Suppressor macrophage treated with lipopolysaccharide for 4 hours (primary cell): Measurements from ENCODE around the gene PNPLA1.
A peak's percentile ranks its signal among the peaks of the same experiment; 100 is the strongest.

Source experiments
- DNase-seq: peaks from one replicate; pipeline ENCODE4 v3.0.0-alpha.2; 2020

PNPLA1 gene

DNA sequence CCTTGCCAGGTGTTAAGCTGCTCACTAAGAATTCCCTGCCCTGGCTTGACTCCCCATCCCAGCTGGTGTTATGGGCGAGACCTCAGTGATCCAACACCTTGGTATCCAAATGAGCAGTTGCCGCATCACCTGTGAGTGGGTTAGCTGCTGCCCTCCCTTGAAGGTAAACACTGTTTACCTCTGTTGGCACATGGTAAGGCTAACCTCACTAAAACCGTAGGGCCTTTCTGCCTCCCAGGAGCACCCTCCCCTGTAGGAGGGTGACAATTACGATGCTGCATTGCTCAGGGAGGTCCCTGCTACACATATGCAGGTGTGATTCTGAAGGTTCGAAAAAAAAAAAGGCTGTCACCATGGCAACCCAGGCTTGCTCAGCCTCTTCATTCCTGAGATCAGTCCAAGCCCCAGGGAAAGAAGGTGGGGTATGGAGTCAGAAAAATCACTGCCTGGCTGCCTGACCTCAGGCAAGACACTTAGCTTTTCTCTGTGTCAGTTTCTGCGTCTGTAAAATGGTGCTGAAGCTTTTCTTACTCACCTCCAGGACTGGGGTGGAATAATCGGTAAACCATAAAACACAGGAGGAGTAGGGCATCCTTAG is 19.5 kb downstream of the PNPLA1 start:
- no peak for DNase-seq

DNA sequence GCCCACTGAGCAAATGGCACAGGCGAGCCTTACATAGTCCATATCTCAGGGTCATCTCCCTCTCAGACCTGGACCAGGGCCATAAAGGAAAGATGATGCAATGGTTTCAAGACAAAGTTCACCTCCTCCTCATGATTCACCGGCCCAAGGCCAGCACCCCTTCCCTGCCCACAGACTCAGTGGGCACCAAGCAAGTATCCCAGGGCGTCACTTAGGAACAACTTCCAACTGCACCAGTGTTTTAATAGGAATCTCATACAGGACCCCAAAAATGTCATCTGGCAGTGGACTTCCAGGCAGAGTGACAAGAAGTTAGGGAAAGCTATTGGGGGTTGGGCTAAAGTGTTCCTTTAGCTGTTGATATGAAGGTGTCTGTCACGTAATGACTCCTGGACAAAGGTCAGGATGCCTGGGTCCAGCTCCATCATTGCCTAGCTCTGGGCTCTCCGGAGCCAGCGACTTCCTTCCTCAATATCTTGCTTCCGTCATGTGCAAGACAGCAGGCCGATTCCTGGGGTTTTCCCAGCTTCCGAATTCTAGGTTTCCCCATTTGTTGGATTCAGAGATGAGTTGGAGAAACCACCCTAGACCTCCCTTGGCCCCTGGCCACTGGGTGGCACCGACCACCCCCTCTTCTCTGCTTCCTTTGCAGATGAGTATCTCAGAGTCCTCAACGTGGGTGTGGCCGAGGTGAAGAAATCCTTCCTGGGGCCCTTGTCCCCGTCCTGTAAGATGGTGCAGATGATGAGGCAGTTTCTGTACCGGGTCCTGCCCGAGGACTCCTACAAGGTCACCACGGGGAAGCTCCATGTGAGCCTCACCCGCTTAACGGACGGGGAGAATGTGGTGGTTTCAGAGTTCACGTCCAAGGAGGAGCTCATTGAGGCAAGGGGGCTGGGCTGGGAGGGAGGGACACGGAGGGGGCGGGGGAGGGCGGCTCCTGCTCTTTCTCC is 21.1 kb downstream of the PNPLA1 start:
- DNase-seq, result peak; percentile 96

DNA sequence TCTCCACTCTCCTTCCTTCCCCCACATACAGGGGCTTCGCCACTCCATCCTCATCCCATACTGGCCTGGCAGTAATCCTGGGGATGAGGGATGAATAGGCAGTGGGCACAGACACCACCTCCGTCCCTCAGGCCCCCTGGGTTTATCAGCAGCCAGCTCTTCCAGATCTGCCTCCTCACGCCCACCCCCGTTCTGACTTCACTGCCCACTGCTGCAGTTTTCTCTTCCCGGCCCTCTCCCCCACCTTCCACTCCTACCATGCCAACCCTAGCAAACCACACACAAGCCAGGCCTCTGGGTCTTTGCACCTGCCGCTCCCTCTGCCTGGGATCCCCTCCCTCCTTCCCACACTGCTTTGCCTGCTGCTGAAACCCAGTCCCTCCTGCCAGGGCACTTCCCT is 22.3 kb downstream of the PNPLA1 start:
- DNase-seq, result no peak

DNA sequence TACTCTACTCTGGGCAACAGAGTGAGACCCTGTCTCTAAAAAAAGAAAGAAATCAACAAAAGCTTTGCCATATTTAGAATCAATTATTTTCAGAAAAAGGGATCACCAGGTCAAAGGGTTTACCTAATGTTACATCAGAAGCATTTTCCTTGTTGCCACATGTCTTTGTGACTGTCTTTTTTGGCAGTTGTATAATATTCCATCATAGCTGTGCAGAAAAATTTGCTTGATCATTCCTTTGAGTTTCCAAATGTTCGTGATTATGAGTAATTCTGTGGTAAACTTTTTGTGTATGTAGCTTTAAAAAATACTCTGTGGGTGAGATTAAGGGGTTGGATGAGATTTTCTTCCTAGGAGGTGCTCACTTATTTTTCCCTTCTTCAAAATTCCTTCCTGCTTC is 26.4 kb downstream of the PNPLA1 start:
- peak; percentile 49 for DNase-seq

DNA sequence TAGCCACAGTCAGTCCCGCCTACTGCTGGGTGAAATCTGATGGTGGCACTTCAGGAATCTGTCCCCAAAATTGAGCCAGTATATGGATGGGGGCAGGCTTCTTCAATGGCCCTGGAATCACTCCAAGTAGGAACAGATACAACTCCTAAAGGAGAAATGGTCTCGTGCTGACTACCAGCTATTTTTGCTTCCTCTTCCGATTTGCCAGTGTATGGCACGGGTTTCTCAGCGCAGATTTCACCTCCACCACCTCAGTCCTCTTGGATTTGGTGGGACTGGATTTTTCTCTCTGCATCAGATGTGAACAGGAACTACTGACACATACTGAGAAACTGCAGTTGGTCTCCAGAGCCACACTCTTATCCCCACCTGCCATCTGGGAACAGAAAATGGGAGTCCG is 27.2 kb downstream of the PNPLA1 start:
- DNase-seq, result peak; percentile 55

DNA sequence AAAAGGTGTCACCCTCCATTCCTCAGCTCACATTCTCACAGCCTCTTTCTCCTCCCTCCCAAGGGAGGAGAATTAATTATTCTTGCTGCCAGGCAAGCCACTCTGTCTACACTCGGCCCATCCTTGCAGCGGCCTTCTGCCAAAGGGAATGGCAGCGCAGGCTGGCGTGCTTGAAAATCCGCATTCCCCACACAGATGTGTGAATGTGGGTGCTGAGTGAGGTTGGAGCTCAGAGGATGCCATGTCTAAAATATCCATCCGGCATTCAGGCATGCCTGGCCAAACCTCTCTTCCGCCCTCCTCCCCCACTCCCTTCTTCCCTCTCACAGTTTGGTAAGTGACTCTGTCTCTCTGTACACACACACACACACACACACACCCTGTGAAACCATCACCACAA is 27.7 kb downstream of the PNPLA1 start:
- DNase-seq, result no peak

DNA sequence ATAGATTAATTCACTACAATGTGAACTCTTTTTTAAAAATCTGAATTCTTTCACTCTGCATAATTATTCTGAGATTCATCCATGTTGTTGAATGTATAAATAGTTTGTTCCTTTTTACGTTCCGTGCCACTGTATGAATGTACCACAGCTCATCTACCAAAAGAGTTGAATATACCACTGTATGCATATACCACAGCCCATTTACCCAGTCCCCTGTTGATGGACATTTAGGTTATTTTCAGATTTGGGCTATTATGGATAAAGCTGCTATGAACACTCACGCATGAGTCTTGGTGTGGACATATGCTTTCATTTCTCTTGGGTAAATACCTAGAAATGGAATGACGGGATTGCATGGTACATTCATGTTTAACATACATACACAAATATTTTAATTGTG is 28.2 kb downstream of the PNPLA1 start:
- no peak for DNase-seq

DNA sequence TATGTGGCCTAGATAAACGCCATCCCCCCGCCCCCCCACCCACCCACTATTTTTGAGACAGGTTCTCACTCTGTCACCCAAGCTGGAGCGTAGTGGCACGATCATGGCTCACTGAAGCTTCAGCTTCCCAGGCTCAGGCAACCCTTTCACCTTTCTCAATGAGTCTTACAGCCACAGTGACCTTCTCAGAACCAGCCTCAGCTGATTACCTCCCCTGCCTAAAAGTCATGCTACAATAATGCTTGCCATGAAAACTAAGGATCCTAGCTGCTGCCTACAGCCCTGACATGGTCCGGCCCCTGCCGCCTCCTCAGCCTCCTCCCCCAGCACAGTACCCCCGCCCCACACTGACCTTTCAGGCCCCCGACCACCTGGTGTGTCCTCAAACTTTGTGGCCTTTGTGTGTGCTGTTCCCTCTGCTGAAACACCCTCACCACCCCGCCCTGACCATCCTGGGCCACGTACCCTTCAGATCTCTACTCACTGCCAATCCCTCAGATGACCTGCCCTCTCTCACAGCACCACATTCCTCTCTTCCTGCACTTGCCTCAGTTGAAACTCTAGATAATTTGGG is 31.3 kb downstream of the PNPLA1 start:
- DNase-seq, result no peak

DNA sequence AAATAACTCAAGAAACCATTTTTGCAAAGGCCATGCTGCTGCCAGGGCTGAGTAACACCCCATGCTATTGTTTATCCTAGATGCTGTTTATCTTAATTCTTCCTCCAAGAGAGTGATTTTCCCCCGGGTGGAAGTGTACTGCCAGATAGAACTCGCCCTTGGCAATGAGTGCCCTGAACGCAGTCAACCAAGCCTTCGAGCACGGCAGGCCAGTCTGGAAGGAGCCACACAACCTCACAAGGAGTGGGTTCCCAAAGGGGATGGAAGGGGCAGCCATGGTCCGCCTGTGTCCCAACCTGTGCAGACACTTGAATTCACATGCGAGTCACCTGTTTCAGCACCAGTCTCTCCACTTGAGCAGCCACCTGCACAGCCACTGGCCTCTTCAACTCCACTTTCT is 31.9 kb downstream of the PNPLA1 start:
- no peak for DNase-seq

DNA sequence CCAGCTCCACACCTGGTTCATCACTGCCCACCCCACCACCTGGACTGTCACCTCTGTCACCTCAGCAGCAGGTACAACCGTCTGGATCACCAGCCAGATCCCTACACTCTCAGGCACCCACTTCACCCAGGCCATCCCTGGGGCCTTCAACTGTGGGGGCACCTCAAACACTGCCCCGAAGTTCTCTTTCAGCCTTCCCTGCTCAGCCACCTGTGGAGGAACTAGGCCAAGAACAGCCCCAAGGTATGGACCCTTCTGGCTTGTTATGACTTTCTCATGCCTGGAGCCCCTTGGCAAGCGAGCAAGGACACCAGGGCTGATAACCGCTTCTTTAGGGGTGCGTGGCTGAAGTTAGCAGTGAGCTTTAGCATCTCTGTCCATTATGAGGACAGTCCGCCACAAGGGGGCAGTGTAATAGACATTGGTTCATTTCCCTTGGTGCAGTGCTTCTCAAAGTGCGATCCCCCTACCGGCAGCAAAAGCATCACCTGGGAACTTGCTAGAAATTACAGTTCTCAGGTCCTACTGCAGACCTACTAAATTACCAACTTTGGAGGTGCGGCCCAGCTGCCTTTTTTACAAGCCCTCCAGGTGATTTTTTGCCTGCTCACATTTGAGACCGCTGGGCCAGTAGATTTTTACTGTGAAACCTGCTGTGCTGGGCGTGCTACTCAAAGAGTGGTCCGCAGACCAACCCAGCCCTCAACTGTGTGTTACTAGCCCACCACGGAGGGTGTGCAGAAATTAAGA is 32.5 kb downstream of the PNPLA1 start:
- DNase-seq, result peak; percentile 94

DNA sequence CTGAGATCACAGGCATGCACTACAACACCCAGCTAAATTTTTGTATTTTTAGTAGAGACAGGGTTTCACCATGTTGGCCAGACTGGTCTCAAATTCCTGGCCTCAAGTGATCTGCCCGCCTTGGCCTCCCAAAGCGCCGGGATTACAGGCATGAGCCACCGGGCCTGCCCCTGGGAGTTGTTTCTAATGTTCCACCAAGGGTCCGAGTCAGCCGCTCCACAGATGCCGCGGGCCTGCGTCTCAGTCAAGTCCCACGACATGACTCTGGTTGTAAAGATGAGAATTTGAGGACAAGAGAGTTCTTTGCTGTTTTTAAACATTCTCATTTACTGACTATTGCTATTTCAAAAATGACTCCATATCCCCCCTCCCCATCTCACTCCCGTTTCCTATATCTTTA is 36.0 kb downstream of the PNPLA1 start:
- no peak for DNase-seq

DNA sequence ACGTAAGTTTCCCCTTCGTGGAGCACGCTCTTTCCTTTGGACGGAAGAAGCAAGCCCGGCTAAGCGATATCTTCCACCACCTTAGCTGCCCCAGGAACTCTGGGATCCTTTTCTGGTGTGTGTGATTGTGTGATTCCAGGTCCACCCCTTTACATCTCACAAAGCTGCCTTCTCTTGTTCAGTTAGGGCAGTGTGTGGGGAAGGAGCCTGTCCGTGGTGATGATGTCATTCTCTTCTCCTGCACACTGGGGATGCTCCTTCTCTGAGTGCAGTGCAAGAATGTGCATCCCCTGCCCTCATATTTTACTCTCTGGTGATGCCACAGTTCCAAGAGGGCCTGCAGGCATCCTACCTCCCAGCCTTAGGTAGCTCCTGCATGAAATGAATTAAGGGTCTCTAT is 36.5 kb downstream of the PNPLA1 start:
- no peak for DNase-seq

DNA sequence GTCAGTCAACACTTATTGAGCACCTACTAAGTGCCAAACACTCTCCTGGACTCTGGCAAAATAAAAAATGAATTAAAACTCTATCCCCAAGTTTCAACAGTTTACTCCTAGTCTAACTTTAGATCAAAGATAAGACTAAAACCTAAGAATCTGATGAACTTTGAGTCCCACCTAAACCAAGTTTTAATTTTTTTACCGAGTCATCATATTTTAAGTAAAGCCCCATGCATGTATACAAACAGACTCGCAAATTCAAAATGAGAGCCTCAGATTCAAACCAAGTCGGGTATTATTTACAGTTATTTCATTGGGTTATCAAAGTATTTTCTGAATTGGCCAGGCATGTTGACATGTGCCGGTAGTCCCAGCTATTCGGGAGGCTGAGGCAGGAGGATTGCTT is 38.7 kb downstream of the PNPLA1 start:
- DNase-seq, result no peak

DNA sequence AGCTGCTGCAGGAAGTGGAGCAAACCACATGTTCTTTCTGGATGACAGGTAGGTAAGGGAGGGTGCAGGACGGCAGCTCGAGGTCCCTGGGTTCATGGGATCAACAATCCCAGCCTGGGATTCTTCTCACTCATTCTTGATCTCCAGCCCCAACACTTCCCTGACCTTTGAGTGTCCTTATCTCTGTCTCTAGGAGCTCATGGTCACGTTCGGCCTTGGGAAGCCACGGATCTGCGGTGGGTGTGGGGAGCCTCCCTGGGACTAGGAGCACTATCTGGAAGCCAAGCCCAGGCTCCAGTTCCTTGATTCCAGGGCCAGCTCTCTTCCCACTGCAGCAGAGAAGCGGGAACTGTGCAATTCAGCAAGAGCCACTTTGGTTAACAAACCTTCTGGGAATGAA is 39.3 kb downstream of the PNPLA1 start:
- DNase-seq, result no peak

DNA sequence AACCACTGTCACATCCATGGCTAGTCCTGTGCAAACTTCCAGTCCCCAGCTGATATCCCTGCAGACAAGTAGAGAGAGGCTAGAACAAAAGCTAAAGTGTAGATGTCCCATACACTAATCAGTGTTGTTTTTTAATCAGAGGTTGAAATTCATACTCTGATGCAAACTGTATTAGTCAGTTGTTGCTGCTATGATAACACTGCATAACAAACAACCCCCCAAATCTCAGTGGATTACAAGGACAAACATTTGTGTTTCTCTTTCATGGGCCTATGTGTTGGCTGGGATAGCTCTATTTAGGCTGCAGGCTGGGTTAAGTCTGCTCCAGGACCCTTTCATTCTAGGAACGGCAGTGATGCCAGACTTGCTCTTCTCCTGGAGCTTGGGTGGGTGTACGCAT is 40.0 kb downstream of the PNPLA1 start:
- no peak for DNase-seq

DNA sequence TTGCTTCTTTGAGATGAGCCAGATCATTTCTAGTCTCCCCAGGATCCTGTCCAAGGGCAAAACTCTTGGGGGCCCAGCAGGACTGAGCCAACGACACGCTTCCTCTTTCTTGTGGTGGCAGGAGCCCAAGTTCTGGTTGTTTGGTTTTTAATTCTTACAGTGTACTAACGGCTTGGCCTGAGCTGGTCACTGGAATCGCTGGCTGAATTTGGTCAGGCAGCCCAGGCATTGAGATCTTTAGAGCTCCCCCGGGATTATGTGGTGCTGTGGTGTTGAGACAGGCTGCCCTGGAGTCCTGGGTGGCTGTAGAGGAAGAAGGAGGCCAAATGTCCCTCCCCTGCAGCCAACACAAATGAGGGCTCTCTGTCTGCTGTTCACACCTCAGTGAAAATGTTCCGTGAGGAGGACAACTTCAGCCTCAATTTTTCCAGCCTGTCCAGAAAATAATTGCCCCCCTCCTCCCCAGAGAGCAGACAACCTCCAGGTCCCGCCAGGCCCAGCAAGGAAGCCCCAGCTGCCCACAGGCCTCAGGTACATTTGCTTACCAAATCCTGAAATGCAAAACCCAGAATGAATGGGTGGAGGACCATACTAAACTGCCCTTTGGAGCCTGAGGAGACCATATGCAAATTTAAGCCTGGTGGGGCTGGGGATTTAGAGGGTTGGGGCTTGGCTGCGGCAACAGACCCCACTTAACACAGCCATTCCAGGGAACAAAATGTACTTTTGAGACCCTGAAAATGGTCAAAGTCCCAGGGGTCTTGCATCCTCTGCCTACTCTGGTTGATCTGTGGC is 43.2 kb downstream of the PNPLA1 start:
- DNase-seq, result peak; percentile 43

DNA sequence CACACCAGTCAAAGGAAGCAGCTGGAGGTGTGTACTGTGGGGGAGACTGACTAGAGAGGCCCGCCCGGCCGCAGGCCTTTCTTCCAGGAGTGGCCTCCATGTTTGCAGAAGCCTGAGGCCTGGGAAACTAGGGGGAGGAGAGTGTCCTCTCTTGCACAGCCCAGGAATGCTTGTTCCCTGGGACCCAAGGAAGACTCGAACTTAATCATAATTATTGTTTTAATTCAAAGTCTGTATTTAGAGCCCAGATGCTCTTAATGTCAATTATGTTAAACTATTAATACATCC is 43.7 kb downstream of the PNPLA1 start:
- no peak for DNase-seq

DNA sequence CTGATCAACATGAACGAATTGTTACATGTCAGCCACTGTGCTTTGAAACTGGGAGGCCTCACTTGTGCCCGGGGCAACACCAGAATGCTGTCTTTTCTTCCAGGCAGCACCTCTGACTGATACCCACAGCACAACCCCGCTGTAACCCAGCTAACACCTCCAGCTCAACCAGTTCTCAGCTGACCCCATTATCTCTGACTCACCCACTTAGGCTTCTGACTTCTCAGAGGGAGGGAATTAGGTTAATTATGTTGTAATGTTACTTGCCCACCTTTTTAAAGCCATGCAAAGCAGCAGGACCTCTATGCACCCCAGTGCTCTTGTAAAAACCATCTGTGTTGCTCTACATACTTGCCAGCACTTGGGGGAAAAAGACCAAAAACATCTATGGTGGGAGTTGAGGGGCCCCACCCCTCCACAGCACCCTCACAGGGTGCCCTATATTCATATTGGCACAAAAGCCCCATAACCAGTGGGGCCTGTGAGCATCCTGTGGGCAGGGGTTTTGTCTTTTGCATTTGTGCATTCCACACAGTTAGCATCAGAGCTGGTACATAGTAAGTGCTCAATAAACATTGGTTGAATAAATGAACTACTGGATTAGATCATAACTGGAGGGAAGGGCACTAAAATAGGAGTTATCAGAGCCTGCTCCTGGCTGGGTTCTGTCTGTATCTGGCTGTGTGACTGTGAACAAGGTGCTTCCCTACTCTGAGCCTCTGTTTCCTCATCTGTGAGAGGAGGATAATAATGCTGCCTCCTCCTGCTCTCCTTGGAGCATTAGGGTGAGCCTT is 44.6 kb downstream of the PNPLA1 start:
- no peak for DNase-seq

DNA sequence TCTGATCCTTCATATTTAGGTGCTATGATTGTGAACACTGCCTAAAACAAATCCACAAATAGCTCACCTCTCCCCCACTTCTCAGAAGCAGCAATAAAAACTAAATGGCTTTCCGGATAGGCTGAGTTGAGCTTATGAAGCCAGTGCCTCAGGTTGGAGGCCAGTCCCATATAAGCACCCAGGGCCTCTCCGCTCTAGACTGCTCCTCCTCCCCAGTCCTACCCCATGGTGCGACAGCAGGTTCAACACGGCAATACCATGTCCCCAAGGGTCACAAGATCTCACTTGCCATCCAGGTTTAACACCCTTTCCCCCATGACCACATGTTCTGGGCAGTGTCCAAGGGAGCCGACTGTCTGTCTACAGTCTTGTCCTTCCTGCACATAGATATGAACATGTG is 46.1 kb downstream of the PNPLA1 start:
- DNase-seq, result no peak

DNA sequence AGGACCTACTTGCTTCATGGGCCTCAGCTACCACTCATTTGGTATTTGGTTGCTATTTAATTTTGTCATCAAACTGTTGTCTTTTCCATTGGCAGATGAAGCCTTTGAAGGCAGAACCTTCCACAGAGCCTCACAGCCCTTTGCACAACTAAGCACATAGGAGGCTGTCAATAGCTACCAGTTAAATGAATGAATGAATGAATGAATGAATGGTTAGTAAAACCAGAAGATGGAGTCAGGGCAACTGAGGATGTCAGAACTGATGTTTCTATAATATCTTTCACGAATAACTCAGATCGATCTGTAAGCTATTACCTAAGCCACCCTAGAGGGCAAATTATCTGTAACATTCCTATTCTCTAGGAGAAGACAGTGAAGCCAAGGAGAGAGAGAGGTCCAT is 47.8 kb downstream of the PNPLA1 start:
- DNase-seq, result no peak

DNA sequence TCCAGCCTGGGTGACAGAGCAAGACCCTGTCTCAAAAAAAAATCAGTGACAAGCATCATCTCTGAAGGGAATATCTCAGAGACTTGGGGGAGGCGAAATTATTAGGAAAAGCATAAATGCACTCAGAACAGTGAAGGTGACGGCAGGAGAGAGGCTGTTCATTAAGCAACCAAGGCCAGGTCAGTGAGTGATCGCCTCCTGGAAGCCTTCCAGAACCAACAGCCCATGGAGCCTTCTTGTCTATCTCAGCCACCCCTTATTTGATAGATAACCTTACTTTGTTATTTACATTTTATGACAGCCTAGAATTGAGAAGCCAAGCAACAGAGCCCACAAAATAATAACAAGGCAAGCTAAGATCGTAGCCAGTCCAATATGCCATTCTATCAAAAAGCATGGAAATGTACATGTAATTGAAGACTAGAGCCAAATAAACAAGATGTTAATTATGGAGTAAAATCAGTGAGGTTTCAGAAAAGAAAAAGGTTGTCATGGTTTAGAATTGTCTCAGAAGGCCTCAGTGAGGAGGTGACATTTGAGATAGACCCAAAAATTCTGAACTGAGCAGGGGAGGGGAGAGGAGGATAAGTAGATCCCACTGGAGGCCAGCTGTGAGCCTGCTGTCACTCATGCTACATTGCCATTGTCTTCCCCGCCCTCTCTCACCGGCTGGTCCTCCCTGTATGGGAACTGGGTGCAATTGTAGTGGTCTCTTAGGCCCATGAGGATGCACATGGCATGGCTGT is 49.0 kb downstream of the PNPLA1 start:
- no peak for DNase-seq
